Activated naive CD4-positive, alpha-beta T cell treated with anti-CD3 and anti-CD28 coated beads, Interleukin-2, amount 50 U/mL, for 16 hours (primary cell): ENCODE results near the gene LRMDA.

Experiments
- DNase-seq: peaks from one replicate; pipeline ENCODE4 v3.0.0-alpha.2; 2020

Gene LRMDA

GRCh38 chr10:76074659-76075058 is 643.2 kb downstream of the LRMDA start:
- no peak for DNase-seq

GRCh38 chr10:76080451-76080850 is 649.0 kb downstream of the LRMDA start:
- DNase-seq, result no peak

GRCh38 chr10:76080991-76081390 is 649.6 kb downstream of the LRMDA start:
- DNase-seq, result no peak

GRCh38 chr10:76082232-76082631 is 650.8 kb downstream of the LRMDA start:
- peak; percentile 20 for DNase-seq

- no peak for DNase-seq
These were observed 651.5 kb downstream of the LRMDA start for GRCh38 chr10:76082956-76083355.

- no peak for DNase-seq
These were observed 653.8 kb downstream of the LRMDA start for GRCh38 chr10:76085002-76085816.

GRCh38 chr10:76085817-76086167 is 654.4 kb downstream of the LRMDA start:
- no peak for DNase-seq

GRCh38 chr10:76086170-76086760 is 654.8 kb downstream of the LRMDA start:
- no peak for DNase-seq

GRCh38 chr10:76086761-76087639 is 655.6 kb downstream of the LRMDA start:
- DNase-seq, result no peak

- DNase-seq, result no peak
These were observed 656.6 kb downstream of the LRMDA start for GRCh38 chr10:76088008-76088407.

GRCh38 chr10:76088980-76089379 is 657.6 kb downstream of the LRMDA start:
- DNase-seq, result no peak

- DNase-seq, result no peak
These were observed 658.2 kb downstream of the LRMDA start for GRCh38 chr10:76089556-76090180.

- DNase-seq, result no peak
These were observed 660.5 kb downstream of the LRMDA start for GRCh38 chr10:76091926-76092325.

GRCh38 chr10:76106611-76107010 is 675.2 kb downstream of the LRMDA start:
- DNase-seq, result no peak

- no peak for DNase-seq
These were observed 677.3 kb downstream of the LRMDA start for GRCh38 chr10:76108563-76109359.

- no peak for DNase-seq
These were observed 680.0 kb downstream of the LRMDA start for GRCh38 chr10:76111404-76111803.

GRCh38 chr10:76111986-76112825 is 680.8 kb downstream of the LRMDA start:
- no peak for DNase-seq

- no peak for DNase-seq
These were observed 681.4 kb downstream of the LRMDA start for GRCh38 chr10:76112826-76113150.

GRCh38 chr10:76113952-76114351 is 682.5 kb downstream of the LRMDA start:
- DNase-seq, result no peak

GRCh38 chr10:76114581-76115001 is 683.2 kb downstream of the LRMDA start:
- no peak for DNase-seq

GRCh38 chr10:76115131-76115470 is 683.7 kb downstream of the LRMDA start:
- DNase-seq, result no peak
